NK-92 (cell line): Measurements from ENCODE around the gene ARHGEF4.

Experiments
- DNase-seq: peaks from one replicate; lab custom pipeline; 2025; ENCODE audit not compliant: unreplicated experiment; lab: John Stamatoyannopoulos, UW

The ARHGEF4 gene

GRCh38 chr2:130915595-130916437, 79.1 kb downstream of the ARHGEF4 start:
- no peak for DNase-seq

- no peak for DNase-seq
Observed at GRCh38 chr2:130916438-130916705, 79.7 kb downstream of the ARHGEF4 start.

GRCh38 chr2:130917006-130917688, 80.4 kb downstream of the ARHGEF4 start:
- no peak for DNase-seq

- DNase-seq, result no peak
Observed at GRCh38 chr2:130918393-130918792, 81.7 kb downstream of the ARHGEF4 start.

- no peak for DNase-seq
Observed at GRCh38 chr2:130920415-130921163, 83.9 kb downstream of the ARHGEF4 start.

GRCh38 chr2:130921164-130921476, 84.4 kb downstream of the ARHGEF4 start:
- DNase-seq, result no peak

GRCh38 chr2:130922417-130922816, 85.7 kb downstream of the ARHGEF4 start:
- DNase-seq, result no peak

GRCh38 chr2:130928385-130928784, 91.7 kb downstream of the ARHGEF4 start:
- no peak for DNase-seq

GRCh38 chr2:130930740-130931659, 94.3 kb downstream of the ARHGEF4 start:
- no peak for DNase-seq

GRCh38 chr2:130933501-130933900, 96.8 kb downstream of the ARHGEF4 start:
- DNase-seq, result no peak

- no peak for DNase-seq
Observed at GRCh38 chr2:130936451-130936850, 99.7 kb downstream of the ARHGEF4 start.

GRCh38 chr2:130947967-130948366, 111.3 kb downstream of the ARHGEF4 start:
- DNase-seq, result no peak

GRCh38 chr2:130949954-130950353, 113.2 kb downstream of the ARHGEF4 start:
- DNase-seq, result no peak

- DNase-seq, result no peak
Observed at GRCh38 chr2:130951018-130951417, 114.3 kb downstream of the ARHGEF4 start.

- DNase-seq, result no peak
Observed at GRCh38 chr2:130954873-130955272, 118.2 kb downstream of the ARHGEF4 start.

- DNase-seq, result no peak
Observed at GRCh38 chr2:130957915-130958314, 121.2 kb downstream of the ARHGEF4 start.

GRCh38 chr2:130963196-130963848, 126.6 kb downstream of the ARHGEF4 start:
- DNase-seq, result no peak

GRCh38 chr2:130963849-130964793, 127.4 kb downstream of the ARHGEF4 start:
- DNase-seq, result no peak

GRCh38 chr2:130964931-130965330, 128.2 kb downstream of the ARHGEF4 start:
- DNase-seq, result no peak
